Measurements from ENCODE around the gene SPRR1A.

SPRR1A gene

GRCh38 chr1:152983743-152984142 is at the start of gene SPRR1A:
Gene SPRR1A (plus strand): TSS chr1:152984081. CDS start chr1:152985231, 1,150 bp downstream.
- DNase-seq: no peak

- no peak for DNase-seq
Observed at GRCh38 chr1:152940614-152941013, 43.3 kb upstream of the SPRR1A start.

- no peak for DNase-seq
Observed at GRCh38 chr1:152941037-152941711, 42.7 kb upstream of the SPRR1A start.

- DNase-seq: no peak
Observed at GRCh38 chr1:152942161-152942560, 41.7 kb upstream of the SPRR1A start.

DNA sequence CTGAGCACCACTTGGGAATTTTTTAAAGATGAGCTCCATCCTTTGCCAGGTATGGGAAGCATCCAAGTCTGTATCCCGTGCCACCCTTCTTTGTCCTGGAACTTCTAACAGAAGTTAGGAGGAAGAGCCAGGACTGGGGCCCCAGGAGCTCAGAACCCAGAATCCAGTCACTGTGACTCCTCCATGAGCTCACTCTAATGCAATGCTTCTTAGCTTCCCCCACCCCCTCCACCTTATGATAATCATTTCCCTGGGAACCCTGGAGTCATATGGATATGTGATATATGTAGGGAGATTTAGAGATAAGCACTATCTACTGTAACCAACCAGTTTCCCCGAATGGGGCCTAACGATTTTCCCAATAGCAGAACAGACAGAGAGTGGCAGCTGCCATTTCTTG is 37.6 kb upstream of the SPRR1A start:
- DNase-seq: no peak

DNA sequence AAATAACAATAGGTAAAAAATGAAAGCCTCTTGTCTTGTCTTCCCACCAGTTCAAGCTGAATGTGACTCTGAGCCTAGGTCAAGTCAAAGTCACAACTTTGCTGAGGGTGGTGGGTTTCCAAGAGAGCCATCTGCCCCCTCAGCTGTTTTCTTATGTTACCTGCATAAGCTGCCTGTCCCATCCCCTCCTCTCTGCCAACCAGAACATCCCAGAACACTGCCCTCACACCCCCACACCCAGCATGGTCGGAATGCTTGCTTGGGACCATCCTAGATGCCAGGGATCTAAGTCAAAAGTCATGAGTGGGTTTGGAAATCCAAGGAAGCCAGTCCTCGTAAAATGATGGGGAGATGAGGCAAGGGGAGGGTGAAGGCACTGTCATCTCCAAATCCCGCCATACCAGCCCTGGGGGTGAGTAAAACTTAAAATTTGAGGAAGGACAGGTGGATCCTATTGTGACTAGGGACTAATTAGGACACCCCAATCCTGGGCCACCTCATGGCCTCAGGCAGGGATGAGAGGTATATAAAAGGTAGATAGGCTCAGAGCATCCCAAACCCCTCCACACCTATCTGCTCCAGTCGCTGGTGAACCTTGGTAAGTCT is 37.1 kb upstream of the SPRR1A start, which contains the start of gene SPRR5:
Gene SPRR5 (plus strand): TSS at position 556 of the 606 bp plus-strand sequence. CDS start 1,349 bp downstream, outside the sequence.
- DNase-seq: no peak

GRCh38 chr1:152951711-152952110 is 32.2 kb upstream of the SPRR1A start:
- DNase-seq: no peak

GRCh38 chr1:152953761-152954160 is 30.1 kb upstream of the SPRR1A start:
- DNase-seq: no peak

- DNase-seq: no peak
Observed at GRCh38 chr1:152954436-152954835, 29.4 kb upstream of the SPRR1A start.

- no peak for DNase-seq
Observed at GRCh38 chr1:152957561-152957960, 26.3 kb upstream of the SPRR1A start.

- DNase-seq: no peak
Observed at GRCh38 chr1:152959273-152959672, 24.6 kb upstream of the SPRR1A start.

GRCh38 chr1:152959801-152960451 is 24.0 kb upstream of the SPRR1A start:
- DNase-seq: no peak

GRCh38 chr1:152960452-152961044 is 23.3 kb upstream of the SPRR1A start:
- no peak for DNase-seq

DNA sequence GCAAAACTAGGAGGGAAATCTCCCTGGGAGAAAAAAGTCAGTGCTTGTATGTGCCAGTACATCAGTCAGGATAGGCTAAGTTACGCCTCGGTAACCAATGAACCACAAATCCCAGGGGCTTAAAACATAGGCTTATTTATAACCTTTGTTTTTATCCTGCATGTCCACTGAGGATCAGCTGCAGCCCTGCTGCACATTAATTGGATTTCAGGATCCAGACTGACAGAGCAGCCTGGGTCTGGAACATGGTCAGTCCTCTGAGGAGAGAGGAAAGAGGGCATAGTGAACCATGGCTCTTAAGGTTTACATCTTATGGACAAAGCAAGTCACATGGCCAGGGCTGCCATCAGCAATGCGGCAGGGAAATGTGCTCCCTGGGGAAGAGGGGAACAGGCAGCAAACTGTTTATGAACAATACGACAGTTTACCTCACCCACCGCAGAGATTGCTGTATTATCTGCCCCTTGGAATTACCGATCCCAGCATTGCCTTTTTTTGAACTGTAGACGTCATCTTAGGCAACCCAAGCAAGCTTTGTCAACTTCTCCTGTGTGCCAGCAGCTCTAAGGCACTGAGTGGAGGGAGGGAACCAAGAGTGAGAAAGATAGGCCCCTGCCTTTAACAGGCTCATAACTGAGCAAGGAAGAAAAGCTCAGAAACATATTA is 22.5 kb upstream of the SPRR1A start:
- DNase-seq: no peak

DNA sequence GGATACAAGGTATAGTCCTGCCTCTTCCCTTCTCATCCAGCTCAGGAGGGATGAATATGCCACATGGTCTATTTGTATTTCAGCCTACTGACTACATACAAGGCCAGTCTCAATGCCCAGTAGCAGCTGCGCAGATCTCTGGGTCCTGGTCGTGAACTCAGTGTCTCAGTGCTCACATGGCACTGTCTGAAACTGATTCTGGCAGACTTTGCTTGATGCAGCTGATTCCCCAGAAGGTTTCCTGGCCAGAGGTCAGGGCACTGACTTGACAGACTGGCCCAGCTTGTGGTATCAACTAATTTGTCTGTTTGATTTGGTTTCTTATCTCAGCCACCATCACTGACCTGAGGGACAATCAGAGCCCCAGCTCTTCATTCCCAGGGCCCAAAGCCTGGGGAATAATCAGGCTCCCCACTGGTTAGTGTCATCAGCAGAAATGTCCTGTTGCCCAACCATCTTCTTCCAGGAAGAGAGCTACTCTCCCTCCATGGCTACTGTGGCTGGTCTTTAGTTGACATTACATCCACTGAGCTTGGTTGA is 20.9 kb upstream of the SPRR1A start:
- no peak for DNase-seq

- DNase-seq: no peak
Observed at GRCh38 chr1:152964536-152964935, 19.3 kb upstream of the SPRR1A start.

DNA sequence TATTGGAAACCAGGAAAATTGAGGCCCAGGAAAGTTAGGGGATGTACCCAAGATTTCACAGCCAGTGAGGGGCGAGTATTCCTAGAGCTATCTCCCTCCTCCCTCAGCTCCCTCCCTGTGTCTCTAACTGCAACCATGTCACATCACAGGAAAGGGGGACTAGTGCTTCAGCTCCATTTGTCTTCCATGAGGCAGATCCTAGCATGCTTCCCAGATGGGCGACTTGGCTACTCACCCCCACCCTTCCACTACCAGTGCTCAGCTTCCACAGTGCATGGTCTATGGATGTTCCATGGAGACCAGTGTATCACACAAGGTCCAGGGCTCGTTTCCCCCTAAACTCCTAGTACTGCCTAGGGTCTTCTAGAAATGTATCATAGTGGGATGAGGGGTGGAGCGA is 18.0 kb upstream of the SPRR1A start:
- DNase-seq: no peak

DNA sequence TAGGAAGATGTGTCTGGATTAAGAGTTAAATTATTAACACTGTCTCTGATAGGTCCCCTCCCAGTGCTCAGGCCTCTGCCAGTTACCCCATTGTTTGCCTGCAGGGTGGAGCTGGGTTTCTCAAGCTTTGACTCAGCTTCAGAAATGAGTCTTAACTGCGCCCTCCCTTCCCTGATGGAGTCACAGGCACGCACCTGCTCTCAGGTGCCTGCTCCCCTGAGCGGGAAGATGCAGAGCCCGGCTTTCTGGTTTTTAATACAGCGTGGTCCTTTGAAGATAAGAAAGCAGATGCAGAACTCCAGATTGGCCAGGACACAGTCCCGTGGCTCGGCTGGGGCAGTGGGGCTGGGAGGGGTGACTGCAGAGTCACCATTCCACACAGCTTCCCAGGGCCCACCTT is 16.7 kb upstream of the SPRR1A start:
- DNase-seq: no peak

- no peak for DNase-seq
Observed at GRCh38 chr1:152968248-152968647, 15.6 kb upstream of the SPRR1A start.

DNA sequence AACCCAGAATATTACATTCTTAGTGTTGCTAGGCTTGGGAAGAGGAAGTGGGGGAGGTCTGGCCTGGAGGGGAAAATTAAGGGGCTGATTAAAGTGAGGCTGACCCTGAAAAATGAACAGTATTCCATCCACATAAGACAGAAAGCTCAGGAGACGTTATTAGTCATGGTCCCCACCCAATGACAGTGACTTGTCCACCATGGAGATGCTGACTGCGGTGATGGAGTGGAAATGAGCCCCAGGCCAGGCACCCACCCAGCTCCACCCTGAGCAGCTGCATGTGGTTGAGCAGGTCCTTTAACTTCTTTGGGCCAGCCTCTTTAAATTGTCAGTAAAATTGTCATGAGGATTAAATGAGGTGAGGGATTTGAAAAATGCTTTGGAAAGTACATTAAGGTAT is 14.8 kb upstream of the SPRR1A start:
- no peak for DNase-seq

- no peak for DNase-seq
Observed at GRCh38 chr1:152970495-152970894, 13.4 kb upstream of the SPRR1A start, which contains the start of gene SPRR4. Gene SPRR4 (plus strand): TSS chr1:152970648. CDS start chr1:152971891, 1,243 bp downstream.

DNA sequence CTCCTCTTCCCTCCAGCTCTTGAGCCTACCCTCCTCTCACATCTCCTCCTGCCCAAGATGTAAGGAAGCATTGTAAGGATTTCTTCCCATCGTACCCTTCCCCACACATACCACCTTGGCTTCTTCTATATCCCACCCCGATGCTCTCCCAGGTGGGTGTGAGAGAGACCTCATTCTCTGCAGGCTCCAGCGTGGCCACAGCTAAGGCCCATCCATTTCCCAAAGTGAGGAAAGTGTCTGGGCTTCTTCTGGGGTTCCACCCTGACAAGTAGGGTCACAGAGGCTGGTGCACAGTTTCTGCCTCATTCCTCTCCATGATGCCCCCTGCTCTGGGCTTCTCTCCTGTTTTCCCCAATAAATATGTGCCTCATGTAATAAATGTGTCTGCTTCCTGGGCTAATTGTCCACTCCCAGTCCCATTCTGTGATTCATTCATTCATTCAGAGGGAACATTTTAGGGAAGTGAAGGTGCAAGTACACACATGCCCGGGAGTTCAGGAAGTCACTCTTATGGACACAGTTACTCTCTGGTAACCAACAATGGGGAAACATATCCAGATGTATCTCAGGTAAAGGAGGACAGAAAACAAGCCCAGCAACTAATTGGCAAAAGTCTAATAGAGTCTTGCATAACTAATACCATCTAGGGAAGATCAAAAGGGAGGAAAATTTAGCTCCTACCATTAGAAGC is 11.5 kb upstream of the SPRR1A start:
- DNase-seq: no peak
